Neutrophil (primary cell): Measurements from ENCODE around the gene CDON.
"Not testable (repeated sequence)": the region's sequence is repeated elsewhere in the genome, so short reads cannot be mapped to it uniquely, and the experiment has no call there.

ENCODE experiments used
- H3K27ac ChIP-seq: fragments of 200-600 bp; sonication (generic); 2 replicates; pipeline ENCODE4 v1.5.1; 2016; ENCODE audit warnings: mild to moderate bottlenecking, moderate library complexity
- H3K27me3 ChIP-seq: fragments of 200-600 bp; sonication (generic); 2 replicates; pipeline ENCODE4 v1.6.0; 2016; ENCODE audit warnings: mild to moderate bottlenecking
- H3K36me3 ChIP-seq: fragments of 200-600 bp; sonication (generic); 2 replicates; pipeline ENCODE4 v1.5.1; 2017
- H3K4me1 ChIP-seq, 2 experiments: fragments of 200-600 bp in 1 of 2; sonication (generic) in 1 of 2; 1 replicate in 1 of 2; 2 replicates in 1 of 2; pipeline versions ENCODE4 v1.5.1 to v1.6.1; 2013 to 2016; ENCODE audit warnings: low read depth in 1 of 2, low read length in 1 of 2, mild to moderate bottlenecking in 1 of 2, moderate library complexity in 1 of 2; ENCODE audit not compliant: control insufficient read depth in 1 of 2, insufficient read depth in 1 of 2
- H3K4me3 ChIP-seq, 2 experiments: fragments of 200-600 bp in 1 of 2; sonication (generic) in 1 of 2; 1 replicate in 1 of 2; 2 replicates in 1 of 2; pipeline ENCODE4 v1.5.1; 2013 to 2016; ENCODE audit warnings: low read depth in 1 of 2, low read length in 1 of 2, mild to moderate bottlenecking in 1 of 2, moderate library complexity in 1 of 2
- H3K9me3 ChIP-seq: fragments of 200-600 bp; sonication (generic); 2 replicates; pipeline ENCODE4 v1.5.1; 2016
- TF ChIP-seq, protein P1 (sequence below): fragments of 200-600 bp; sonication (generic); IDR thresholded peaks from 2 replicates; pipeline ENCODE4 v1.5.1; 2016; ENCODE audit warnings: antibody characterized with exemption

CDON gene

DNA sequence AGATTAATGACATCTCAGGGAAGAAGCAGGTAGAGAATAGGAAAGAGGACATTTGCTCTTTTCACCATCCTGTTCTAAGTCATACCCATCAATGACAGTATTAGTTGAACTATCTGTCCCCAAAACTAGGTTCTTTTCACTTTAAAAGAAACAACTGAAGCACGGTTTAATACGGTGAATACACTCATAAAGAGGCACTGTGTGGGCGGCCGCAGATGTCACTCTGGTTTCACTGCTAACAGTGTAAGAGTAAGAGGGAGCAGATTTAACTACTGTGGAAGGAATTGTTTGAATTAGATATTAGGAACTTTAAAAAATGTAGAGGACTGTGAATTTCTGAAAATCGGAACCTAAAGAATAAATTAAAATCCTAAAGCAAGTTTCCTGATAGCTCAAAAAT lies 67.4 kb downstream of the CDON start:
- H3K4me1 ChIP-seq, result no peaks in the 10 kb centered on the region
- H3K27me3 ChIP-seq, result peaks cover 8% of the 10 kb centered on the region
- no peak overlapping the region for H3K27ac ChIP-seq
- no peak overlapping the region for H3K4me3 ChIP-seq
- TF ChIP-seq, protein P1, sequence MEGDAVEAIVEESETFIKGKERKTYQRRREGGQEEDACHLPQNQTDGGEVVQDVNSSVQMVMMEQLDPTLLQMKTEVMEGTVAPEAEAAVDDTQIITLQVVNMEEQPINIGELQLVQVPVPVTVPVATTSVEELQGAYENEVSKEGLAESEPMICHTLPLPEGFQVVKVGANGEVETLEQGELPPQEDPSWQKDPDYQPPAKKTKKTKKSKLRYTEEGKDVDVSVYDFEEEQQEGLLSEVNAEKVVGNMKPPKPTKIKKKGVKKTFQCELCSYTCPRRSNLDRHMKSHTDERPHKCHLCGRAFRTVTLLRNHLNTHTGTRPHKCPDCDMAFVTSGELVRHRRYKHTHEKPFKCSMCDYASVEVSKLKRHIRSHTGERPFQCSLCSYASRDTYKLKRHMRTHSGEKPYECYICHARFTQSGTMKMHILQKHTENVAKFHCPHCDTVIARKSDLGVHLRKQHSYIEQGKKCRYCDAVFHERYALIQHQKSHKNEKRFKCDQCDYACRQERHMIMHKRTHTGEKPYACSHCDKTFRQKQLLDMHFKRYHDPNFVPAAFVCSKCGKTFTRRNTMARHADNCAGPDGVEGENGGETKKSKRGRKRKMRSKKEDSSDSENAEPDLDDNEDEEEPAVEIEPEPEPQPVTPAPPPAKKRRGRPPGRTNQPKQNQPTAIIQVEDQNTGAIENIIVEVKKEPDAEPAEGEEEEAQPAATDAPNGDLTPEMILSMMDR, result no peak
- no peaks in the 10 kb centered on the region for H3K36me3 ChIP-seq
- no peaks in the 10 kb centered on the region for H3K9me3 ChIP-seq

DNA sequence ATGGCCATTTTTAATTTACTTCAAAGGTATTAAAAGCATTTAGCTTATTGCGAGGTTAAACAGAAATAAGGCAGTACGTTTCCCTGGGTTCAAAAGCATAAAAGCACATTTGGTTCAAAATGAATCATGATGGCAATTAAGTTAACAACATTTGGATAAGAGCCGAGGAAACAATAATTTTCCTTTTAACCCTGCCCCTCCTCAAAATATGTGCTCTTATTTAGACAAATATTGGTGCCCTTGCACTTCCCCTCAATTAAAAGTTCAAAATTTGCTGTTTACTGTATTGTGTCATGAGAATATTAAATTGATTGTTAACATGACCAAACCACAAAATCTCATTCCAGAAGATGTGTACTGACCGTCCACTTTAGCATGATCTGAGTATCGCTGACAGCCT lies 68.2 kb downstream of the CDON start:
- no peaks in the 10 kb centered on the region for H3K4me1 ChIP-seq
- TF ChIP-seq, protein P1, result no peak
- no peaks in the 10 kb centered on the region for H3K9me3 ChIP-seq
- H3K27me3 ChIP-seq, result peaks cover 8% of the 10 kb centered on the region
- H3K4me3 ChIP-seq, result no peak overlapping the region
- no peak overlapping the region for H3K27ac ChIP-seq
- no peaks in the 10 kb centered on the region for H3K36me3 ChIP-seq

DNA sequence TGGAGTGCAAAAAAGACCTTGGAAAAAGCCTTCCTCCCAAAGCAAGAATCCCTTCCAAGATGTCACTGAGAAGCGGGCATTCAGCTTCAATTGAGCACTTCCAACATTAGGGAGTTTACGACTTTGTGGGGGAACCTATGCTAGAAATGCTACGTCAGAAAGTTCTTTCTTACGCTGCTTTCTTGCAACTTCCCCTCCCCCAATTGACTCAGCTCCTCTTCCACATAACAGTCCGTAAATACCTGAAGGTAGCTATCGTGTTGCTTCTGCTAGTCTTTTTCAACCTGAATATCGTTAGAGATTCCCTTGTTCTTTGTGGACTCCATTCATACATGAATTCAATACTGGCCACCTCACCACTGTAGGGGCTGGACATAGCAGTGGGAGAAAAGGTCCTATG lies 69.8 kb downstream of the CDON start:
- TF ChIP-seq, protein P1, result no peak
- no peak overlapping the region for H3K27ac ChIP-seq

DNA sequence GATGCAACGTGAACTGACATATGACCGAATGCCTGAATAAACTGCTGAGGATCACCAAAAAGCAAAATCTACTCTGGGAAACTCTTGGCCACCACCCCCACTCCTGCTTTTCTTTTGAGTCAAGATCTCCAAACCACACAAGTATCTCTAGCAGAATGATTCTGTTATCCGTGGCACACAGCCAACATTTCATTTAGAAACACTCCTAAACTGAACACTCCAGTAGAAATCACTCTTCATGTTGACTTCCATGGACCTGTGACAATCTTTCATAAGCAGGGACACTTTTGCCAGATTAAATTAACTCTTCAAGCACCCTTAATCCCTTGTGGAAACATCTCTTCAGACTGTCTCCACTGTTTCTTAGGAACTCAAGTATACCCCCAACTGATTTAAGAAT lies 72.4 kb downstream of the CDON start:
- H3K4me1 ChIP-seq, result no peaks in the 10 kb centered on the region
- H3K36me3 ChIP-seq, result no peaks in the 10 kb centered on the region
- TF ChIP-seq, protein P1, result no peak
- no peak overlapping the region for H3K4me3 ChIP-seq
- no peaks in the 10 kb centered on the region for H3K9me3 ChIP-seq
- H3K27ac ChIP-seq, result no peak overlapping the region
- H3K27me3 ChIP-seq, result peaks cover 8% of the 10 kb centered on the region

More for the DNA sequence above, 69.8 kb downstream of the CDON start:
- Histone ChIP-seq H3K9me3 (no peaks in the 10 kb centered on the region), H3K4me3 (no peak overlapping the region), H3K27me3 (peaks cover 8% of the 10 kb centered on the region), H3K36me3 (no peaks in the 10 kb centered on the region), H3K4me1 (no peaks in the 10 kb centered on the region)

DNA sequence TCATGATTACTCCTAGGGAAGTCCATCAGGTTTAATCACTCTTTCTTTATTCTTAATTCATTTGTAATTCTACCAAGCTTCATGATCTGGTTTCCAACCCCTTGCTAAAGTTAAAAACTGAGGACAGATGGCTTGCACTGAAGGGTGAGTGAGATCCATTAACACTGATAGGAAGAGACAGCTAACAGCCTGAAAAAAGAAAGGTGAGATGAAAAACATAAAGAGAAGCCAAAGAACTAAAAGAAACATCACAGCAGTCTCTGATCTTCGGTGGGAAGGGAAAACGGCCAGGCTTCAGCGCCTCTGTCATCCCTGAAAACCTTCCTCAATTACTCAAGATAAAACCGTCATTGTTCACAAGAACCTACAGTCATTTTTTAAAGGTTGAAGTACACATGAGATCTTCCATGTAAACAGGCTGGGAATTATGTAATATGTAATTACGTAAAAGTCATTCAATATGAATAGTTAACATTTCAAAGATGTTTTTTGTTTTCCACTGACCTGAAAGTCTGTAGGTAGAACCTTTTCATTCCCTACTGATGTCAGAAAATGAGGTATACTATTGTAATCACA lies 75.5 kb downstream of the CDON start:
- Histone ChIP-seq H3K9me3 (no peaks in the 10 kb centered on the region), H3K36me3 (no peaks in the 10 kb centered on the region), H3K27me3 (peaks cover 12% of the 10 kb centered on the region), H3K4me3 (no peak overlapping the region), H3K27ac (no peak overlapping the region), H3K4me1 (no peaks in the 10 kb centered on the region)
- TF ChIP-seq, protein P1, result no peak

DNA sequence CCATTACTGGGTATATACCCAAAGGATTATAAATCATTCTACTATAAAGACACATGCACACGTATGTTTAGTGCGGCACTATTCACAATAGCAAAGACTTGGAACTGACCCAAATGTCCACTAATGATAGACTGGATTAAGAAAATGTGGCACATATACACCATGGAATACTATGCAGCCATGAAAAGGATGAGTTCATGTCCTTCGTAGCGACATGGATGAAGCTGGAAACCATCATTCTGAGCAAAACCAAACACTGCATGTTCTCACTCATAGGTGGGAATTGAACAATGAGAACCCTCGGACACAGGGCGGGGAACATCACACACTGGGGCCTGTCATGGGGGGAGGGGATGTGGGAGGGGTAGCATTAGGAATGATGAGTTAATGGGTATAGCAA lies 76.7 kb downstream of the CDON start:
- not testable (repeated sequence) for H3K27ac ChIP-seq, H3K4me3 ChIP-seq, H3K9me3 ChIP-seq, H3K4me1 ChIP-seq, H3K27me3 ChIP-seq, H3K36me3 ChIP-seq
